ENCODE results near the gene TTC3.
"Not testable (repeated sequence)": the region's sequence is repeated elsewhere in the genome, so short reads cannot be mapped to it uniquely, and the experiment has no call there.

TTC3 gene

GRCh38 chr21:37100316-37100715 lies 27.3 kb downstream of the TTC3 start:
- DNase-seq = no peak

DNA sequence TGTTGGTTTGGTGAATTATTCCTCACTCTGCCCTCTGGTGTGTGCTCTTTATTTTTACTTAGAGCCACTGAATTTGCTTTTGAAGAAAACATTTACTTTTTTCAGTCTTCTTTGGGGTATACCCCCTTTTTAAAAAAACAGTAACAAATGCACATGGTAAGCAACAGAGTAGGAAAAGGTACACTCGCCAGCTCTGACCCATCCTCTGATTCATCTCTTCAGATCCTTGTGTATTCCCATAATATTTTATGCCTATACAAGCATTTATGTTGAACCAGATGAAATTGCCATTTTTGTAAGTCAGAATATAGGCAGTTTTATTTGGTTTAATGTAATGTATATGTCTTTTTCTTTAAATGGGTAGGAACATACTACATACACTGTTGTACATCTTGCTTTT lies 28.3 kb downstream of the TTC3 start:
- no peak for DNase-seq

GRCh38 chr21:37102746-37103145 lies 29.7 kb downstream of the TTC3 start:
- DNase-seq = not testable (repeated sequence)

DNA sequence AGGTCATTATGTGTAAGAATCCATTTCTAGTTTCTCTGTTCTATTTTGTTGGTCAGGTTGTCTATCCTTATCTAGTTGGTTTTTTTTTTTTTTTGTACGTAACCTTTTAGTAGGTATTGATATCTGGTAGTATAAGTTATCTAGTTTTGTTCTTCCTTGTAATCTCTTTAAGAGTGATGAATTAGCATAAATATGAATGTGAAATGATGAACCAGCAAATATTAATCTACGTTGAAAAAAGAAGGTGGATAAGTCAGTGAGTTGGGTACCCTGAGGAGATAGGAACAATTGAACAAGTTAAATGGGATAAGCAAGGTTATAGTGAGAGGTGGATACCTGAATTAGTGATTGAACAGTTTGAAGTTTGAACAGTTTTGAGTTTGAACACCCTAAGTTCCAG lies 33.9 kb downstream of the TTC3 start:
- no peak for DNase-seq

GRCh38 chr21:37111029-37111428 lies 38.0 kb downstream of the TTC3 start:
- not testable (repeated sequence) for DNase-seq

DNA sequence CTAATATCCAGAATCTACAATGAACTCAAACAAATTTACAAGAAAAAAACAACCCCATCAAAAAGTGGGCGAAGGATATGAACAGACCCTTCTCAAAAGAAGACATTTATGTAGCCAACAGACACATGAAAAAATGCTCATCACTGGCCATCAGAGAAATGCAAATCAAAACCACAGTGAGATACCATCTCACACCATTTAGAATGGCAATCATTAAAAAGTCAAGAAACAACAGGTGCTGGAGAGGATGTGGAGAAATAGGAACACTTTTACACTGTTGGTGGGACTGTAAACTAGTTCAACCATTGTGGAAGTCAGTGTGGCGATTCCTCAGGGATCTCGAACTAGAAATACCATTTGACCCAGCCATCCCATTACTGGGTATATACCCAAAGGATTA lies 41.2 kb downstream of the TTC3 start:
- not testable (repeated sequence) for DNase-seq

- DNase-seq = not testable (repeated sequence)
Observed at GRCh38 chr21:37116459-37116858, 43.4 kb downstream of the TTC3 start.

DNA sequence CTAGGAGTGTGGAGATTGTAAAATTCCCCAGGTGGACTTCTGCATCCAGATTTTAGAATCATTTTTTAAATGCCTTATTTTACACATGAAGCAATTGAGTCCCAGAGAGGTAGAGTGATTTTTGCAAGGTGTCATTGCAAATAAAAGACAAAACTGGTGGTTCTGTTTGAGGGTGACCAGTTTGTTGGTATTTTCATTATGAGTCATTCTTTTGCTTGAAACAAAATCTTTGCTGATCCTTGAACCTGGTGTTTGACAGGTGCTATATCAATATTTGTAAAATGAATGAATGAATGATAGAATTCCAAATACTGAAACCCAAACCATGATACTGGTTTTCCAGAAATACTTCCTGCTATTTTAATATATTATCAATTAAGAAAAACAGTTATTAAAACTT lies 44.1 kb downstream of the TTC3 start:
- DNase-seq = no peak

- no peak for DNase-seq
Observed at GRCh38 chr21:37118187-37118826, 45.3 kb downstream of the TTC3 start.

GRCh38 chr21:37119421-37120218 lies 46.6 kb downstream of the TTC3 start:
- DNase-seq = no peak

DNA sequence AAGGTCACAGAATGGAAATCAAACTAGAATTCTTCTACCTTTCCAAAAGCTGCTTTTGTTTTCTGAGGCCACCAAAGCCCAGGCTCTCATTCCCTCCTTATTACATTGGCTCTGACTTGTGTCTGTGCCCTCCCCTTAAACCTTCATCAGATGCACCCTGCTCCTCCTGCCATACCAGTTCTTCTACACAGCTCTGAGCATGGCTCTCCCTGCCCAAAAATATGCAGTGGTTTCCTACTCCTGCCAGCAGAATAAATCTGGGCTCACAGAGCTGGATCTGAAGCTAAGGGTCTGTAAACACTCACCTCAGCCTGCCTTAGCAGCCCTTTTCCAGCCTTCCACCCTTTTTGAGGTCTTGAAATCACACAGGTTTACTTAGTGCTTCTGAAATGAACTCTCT lies 55.0 kb downstream of the TTC3 start:
- DNase-seq = no peak

- no peak for DNase-seq
Observed at GRCh38 chr21:37130971-37131370, 57.9 kb downstream of the TTC3 start.

DNA sequence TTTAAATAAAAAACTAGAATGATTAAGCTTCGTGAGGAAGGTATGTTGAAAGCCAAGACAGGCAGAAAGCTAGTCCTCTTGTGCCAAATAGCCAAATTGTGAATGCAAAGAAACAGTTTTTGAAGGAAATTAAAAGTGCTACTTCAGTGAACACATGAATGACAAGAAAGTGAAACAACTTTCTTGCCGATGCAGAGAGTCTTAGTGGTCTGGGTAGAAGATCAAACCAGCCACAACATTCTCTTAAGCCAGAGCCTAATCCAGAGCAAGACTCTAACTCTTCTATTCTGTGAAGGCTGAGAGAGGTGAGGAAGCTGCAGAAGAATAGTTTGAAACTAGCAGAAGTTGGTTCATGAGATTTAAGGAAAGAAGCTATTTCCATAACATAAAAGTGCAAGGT lies 63.2 kb downstream of the TTC3 start:
- no peak for DNase-seq

DNA sequence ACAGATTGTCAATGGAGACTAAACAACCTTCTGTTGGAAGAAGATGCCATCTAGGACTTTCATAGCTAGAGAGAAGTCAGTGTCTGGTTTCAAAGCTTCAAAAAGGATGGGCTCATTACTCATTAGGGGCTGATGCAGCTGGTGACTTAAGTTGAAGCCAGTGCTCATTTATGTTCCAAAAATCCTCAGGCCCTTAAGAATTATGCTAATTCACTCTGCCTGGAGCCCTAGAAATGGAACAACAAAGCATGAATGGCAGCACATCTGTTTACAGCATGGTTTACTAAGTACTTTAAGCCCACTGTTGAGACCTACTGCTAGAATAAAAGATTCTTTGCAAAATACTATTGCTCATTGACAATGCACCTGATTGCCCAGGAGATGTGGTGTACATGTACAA lies 63.7 kb downstream of the TTC3 start:
- no peak for DNase-seq

DNA sequence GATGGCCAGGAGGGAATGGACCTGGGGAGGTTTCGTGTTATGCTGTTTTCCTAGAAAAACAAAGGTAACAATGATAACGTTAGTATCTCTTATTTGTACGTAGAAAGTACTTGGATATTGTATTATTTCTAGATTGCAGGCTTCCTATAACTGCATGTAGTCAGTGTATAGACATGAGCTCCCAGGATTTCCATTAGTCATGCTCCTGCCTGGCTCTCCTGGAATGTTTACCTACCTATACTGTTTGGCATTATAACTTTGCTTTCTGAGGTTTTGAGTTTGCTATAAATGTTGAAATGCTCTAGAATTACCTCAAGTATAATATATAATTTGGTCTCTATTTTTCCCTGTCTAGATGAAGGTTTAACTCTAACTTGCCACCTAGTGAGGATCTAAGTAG lies 66.1 kb downstream of the TTC3 start:
- DNase-seq = no peak

- no peak for DNase-seq
Observed at GRCh38 chr21:37139902-37140301, 66.8 kb downstream of the TTC3 start.

DNA sequence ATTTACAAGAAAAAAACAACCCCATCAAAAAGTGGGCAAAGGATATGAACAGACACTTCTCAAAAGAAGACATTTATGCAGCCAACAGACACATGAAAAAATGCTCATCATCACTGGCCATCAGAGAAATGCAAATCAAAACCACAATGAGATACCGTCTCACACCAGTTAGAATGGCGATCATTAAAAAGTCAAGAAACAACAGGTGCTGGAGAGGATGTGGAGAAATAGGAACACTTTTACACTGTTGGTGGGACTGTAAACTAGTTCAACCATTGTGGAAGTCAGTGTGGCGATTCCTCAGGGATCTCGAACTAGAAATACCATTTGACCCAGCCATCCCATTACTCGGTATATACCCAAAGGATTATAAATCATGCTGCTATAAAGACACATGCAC lies 70.3 kb downstream of the TTC3 start:
- DNase-seq = not testable (repeated sequence)

DNA sequence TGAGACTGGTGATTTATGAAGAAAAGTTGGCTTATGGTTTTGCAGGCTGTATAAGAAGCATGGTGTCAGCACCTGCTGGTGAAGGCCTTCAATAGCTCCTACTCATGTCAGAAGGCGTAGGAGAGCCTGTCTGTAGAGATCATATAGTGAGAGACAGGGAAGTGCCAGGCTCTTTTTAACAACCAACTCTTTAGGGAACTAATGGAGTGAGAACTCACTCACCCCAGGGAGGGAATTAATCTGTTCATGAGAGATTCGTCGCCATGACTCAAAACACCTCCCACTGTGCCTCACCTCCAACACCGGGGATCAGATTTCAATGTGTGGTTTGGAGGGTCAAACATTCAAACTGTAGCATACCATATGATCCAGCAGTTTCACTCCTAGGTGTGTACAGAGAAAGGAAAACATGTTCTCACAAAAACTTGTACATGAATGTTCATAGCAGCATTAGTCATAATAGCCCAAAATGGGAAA lies 72.6 kb downstream of the TTC3 start:
- DNase-seq = no peak

DNA sequence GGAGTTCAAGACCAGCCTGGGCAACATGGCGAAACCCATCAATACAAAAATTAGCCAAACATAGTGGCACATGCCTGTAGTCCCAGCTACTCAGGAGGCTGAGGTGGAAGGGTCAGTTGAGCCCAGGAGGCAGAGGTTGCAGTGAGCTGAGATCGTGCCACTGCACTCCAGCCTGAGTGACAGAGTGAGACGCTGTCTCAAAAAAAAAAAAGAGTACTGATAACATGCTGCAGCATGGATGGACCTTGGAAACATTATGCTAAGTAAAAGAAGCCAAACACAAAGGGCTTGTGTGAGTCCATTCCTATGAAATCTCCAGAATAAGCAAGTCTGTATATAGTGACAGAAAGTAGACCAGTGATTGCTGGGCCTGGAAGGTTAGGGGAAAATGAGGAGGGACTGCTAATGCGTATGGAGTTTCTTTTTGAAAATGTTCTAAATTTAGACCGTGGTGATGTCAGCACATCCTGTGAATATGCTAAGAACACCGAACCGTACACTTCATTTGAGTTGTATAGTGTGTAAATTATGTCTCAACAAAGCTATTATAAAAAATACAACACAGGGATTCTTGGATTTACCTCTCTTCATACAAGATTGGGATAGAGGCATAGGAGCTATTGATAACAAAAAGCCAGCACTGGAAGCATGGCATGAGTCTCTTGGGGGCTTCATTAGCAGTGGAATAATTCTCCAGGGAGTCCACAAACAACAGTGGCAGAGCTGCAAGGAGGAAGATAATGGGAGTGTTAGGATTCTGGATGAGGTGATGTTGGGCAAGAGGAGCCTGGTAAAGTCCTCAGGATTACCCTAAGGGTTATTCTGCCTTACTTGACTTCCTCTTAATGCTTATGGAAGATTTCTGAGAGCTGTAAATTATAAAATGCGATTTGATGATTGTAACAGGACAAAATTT lies 73.5 kb downstream of the TTC3 start:
- DNase-seq = no peak

DNA sequence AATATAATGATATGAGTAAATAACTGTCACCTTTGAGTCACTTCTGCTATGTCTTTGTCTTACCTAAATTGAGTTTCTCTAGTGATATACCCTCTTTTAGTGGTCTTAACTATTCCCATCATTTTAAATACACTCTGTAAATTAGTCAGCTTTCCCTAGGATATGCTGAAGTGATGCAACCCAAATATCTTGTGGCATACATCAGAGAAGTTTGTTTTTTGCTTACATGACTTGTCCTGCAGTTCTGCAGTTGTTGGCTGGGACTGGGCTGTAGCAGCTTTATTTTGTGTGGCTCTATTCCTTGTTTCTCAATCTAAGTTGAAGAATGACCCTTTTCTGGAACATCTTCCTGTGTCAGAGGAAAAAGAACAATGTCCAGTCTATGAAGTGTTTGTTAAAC lies 76.4 kb downstream of the TTC3 start:
- no peak for DNase-seq

DNA sequence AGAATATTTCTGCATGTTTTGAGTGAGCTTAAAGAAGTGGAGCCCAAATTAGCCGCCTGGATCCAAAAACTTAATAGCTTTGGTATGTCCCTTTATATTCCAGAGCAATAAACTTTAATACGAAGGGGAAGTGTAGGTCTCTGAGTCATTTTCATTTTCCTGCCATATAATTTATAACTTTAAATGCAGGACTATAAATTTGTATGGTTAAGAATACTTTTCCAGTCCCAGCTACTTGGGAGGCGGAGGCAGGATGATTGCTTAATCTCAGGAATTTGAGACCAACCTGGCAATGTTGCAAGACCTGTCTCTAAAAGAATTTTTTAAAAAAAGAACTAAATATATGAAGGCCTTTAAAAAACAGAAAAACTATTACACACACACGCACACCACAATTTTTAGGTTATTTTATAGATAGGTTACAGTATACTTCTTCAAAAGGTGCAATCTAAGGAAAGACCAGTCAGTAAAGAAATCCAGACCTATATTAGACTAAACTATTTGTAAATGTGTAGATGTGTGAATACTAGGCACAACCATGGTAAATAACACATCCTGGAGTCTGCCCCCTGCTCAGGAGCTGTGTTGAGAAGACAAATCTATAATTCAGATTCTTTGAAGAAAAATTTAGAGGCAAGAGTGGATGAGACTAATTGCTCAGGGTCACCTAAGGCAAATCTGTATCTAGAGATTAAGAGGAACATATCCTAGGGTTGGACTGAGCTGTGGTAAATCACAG lies 80.3 kb downstream of the TTC3 start:
- DNase-seq = no peak

DNA sequence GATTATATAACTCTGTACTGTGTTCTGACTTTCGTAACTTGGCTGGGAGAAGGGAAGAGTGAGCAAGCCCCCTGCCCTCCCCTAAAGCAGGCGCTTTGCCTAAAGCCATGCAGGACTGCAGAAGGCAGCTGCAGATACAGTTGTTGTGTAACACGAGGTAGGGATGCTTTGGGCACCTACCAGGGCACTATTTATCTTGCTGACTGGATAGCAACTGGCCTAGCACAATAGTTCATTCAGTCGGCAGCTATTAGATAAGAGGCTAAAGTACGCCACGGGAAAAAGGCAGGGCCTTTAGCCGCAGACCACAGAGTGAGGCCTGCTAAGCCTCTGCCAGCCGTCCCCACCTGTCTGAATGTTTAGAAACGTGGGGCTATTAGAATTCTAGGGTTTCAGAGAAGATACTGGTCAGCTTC lies 80.9 kb downstream of the TTC3 start:
- DNase-seq = no peak

GRCh38 chr21:37155186-37155585 lies 82.1 kb downstream of the TTC3 start:
- DNase-seq = no peak
